BLaER1 (cell line): Measurements from ENCODE around the gene CENPP.
"Not testable (repeated sequence)": the region's sequence is repeated elsewhere in the genome, so short reads cannot be mapped to it uniquely, and the experiment has no call there.

ENCODE experiments used
- H3K27ac ChIP-seq: shearing (Covaris generic); formaldehyde crosslinking; 2 replicates; pipeline ENCODE4 v1.8.1; 2022
- H3K27me3 ChIP-seq: shearing (Covaris generic); formaldehyde crosslinking; 2 replicates; pipeline ENCODE4 v1.8.1; 2022
- H3K36me3 ChIP-seq: shearing (Covaris generic); formaldehyde crosslinking; 2 replicates; pipeline ENCODE4 v1.8.1; 2022
- H3K4me1 ChIP-seq: shearing (Covaris generic); formaldehyde crosslinking; 2 replicates; pipeline ENCODE4 v1.8.1; 2022
- H3K4me2 ChIP-seq: shearing (Covaris generic); formaldehyde crosslinking; 2 replicates; pipeline ENCODE4 v1.8.1; 2022
- H3K4me3 ChIP-seq: shearing (Covaris generic); formaldehyde crosslinking; 2 replicates; pipeline ENCODE4 v1.8.1; 2022
- H3K9ac ChIP-seq: shearing (Covaris generic); formaldehyde crosslinking; 2 replicates; pipeline ENCODE4 v1.8.1; 2022
- H3K9me3 ChIP-seq: shearing (Covaris generic); formaldehyde crosslinking; 2 replicates; pipeline ENCODE4 v1.8.1; 2022
- H4K20me1 ChIP-seq: shearing (Covaris generic); formaldehyde crosslinking; 2 replicates; pipeline ENCODE4 v1.8.1; 2022
- Cebpa-rat ChIP-seq: shearing (Covaris generic); IDR thresholded peaks from 2 replicates; pipeline ENCODE4 v1.8.1; 2022

CENPP gene

DNA sequence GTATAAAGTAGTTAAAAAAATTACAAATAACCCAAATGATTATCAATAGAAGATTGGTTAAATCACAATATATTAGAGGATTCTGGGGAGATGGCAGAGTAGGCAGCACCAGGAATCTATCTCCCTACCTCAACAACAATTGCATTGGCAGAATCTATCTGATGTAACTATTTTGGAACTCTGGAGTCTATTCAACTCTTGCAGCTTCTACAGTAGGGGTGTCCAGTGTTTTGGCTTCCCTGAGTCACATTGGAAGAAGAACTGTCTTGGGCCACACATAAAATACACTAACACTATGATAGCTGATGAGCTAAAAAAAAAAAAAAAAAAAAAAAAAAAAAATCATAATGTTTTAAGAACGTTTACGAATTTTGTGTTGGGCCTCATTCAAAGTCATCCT, 239.2 kb downstream of the CENPP start:
- no peaks in the 10 kb centered on the region for H4K20me1 ChIP-seq
- TF ChIP-seq Cebpa-rat: no peak
- no peaks in the 10 kb centered on the region for H3K27me3 ChIP-seq
- H3K4me3 ChIP-seq: no peak overlapping the region
- no peak overlapping the region for H3K4me2 ChIP-seq
- peaks cover 10% of the 10 kb centered on the region for H3K9me3 ChIP-seq
- H3K9ac ChIP-seq: no peak overlapping the region
- H3K27ac ChIP-seq: no peak overlapping the region
- H3K36me3 ChIP-seq: no peaks in the 10 kb centered on the region; the same call in 1 of the 2 replicates
- no peaks in the 10 kb centered on the region for H3K4me1 ChIP-seq

DNA sequence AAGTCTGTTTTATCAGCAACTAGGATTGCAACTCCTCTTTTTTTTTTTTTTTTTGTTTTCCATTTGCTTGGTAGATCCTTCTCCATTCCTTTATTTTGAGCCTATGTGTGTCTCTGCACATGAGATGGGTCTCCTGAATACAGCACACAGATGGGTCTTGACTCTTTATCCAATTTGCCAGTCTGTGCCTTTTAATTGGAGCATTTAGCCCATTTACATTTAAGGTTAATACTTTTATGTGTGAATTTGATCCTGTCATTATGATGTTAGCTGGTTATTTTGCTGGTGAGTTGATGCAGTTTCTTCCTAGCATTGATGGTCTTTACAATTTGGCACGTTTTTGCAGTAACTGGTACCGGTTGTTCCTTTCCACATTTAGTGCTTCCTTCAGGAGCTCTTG, 246.1 kb downstream of the CENPP start:
- H3K27me3 ChIP-seq, H3K4me2 ChIP-seq, H4K20me1 ChIP-seq, H3K36me3 ChIP-seq, H3K4me3 ChIP-seq, H3K4me1 ChIP-seq, H3K9ac ChIP-seq, H3K27ac ChIP-seq: not testable (repeated sequence)
- H3K9me3 ChIP-seq: peaks cover 14% of the 10 kb centered on the region

DNA sequence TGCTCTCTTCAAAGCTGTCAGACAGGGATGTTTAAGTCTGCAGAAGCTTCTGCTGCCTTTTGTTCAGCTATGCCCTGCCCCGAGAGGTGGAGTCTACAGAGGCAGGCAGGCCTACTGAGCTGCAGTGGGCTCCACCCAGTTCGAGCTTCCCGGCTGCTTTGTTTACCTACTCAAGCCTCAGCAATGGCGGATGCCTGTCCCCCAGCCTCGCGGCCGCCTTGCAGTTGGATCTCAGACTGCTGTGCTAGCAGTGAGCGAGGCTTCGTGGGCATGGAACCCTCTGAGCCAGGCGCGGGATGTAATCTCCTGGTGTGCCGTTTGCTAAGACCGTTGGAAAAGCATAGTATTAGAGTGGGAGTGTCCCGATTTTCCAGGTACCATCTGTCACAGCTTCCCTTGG, 247.9 kb downstream of the CENPP start:
- H3K4me2 ChIP-seq, H3K36me3 ChIP-seq, H3K27ac ChIP-seq, H4K20me1 ChIP-seq, H3K27me3 ChIP-seq, H3K9ac ChIP-seq, H3K4me3 ChIP-seq, H3K9me3 ChIP-seq, H3K4me1 ChIP-seq: not testable (repeated sequence)

DNA sequence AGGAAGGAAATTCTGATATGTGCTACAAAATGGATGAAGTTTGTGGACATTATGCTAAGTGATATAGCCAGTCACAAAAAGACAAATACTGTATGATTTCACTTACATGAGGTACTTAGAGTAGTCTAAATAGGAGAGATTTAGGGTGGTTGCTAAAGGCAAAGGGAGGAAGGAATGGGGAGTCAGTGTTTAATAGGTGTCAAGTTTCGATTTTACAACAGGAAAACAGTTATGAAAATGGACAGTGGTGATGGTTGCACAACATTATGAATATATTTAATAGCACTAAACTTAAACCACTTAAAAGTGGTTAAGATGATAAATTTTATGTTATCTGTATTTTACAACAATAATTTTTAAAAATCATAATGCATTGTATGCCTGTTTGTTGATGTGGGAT, 250.4 kb downstream of the CENPP start:
- Histone ChIP-seq H3K27ac (no peak overlapping the region), H3K4me2 (no peak overlapping the region)

DNA sequence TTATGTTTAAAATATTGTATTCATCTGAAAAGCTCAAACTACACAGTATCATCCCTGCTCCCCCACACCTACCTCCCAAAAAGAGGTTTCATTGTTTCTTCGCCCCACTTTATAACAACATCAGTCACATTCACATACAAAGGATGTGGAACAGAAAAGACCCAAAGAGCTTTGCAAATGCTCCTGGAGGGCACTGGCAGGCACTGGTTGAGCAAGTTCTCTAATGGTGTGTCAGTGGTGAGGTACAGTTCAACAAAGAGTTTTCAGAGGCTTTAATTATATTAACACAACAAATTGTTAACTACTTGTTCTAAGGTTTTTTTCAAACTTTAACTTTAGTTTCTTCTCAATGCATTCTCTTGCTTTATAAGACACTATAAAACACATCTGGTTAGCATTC, 264.2 kb downstream of the CENPP start:
- Histone ChIP-seq H3K4me3 (no peak overlapping the region), H3K9ac (no peak overlapping the region), H3K27ac (no peak overlapping the region), H3K27me3 (no peaks in the 10 kb centered on the region), H3K36me3 (no peaks in the 10 kb centered on the region), H3K9me3 (peaks cover 9% of the 10 kb centered on the region; the same call in 1 of the 2 replicates), H3K4me2 (no peak overlapping the region), H3K4me1 (no peaks in the 10 kb centered on the region), H4K20me1 (no peaks in the 10 kb centered on the region)
- no peak for TF ChIP-seq Cebpa-rat

More for the DNA sequence above, 250.4 kb downstream of the CENPP start:
- Histone ChIP-seq H3K27me3 (no peaks in the 10 kb centered on the region), H4K20me1 (no peaks in the 10 kb centered on the region), H3K9me3 (peaks cover 9% of the 10 kb centered on the region), H3K4me3 (no peak overlapping the region), H3K36me3 (no peaks in the 10 kb centered on the region), H3K9ac (no peak overlapping the region), H3K4me1 (no peaks in the 10 kb centered on the region)
- no peak for TF ChIP-seq Cebpa-rat

DNA sequence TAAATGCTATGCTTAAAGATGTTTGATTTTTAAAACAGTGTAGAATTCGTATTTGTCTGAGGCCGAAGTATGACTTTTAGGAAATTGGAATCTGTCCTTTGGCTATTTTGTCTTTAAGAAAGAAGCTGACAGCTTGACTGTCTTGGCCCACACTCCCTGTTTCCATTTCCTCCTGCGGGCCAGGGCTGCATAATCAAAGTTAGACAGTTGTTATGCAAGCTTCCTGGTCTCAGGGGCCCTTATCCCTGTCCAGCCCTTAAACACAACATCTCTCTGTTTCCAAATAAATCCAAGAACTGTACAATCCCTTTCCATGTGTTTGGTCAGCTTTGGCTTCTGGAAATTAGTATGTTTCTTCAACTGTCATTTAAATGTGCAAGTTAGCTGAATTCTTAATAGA, 264.6 kb downstream of the CENPP start:
- Histone ChIP-seq H3K4me3 (no peak overlapping the region), H3K9me3 (peaks cover 9% of the 10 kb centered on the region; the same call in 1 of the 2 replicates), H3K36me3 (no peaks in the 10 kb centered on the region), H4K20me1 (no peaks in the 10 kb centered on the region), H3K27me3 (no peaks in the 10 kb centered on the region), H3K4me1 (no peaks in the 10 kb centered on the region), H3K4me2 (no peak overlapping the region), H3K9ac (no peak overlapping the region), H3K27ac (no peak overlapping the region)
- TF ChIP-seq Cebpa-rat: no peak

DNA sequence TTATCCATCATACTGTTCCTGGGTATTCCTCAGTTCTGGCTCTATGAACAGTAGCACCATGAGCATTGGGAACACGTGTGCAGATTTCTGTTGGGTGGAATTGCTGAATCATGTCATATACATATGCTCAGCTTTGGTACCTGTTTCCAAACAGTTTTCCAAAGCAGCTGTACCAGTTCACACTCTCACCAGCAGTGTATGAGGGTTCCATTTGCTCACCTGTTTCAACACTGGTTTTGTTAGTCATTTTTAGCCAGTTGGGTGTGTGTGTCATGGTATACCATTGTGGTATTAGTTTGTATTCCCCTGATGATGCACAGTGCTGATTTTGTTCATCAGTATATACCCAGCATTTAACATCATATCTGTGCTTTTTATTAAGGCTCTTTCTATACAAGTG, 266.8 kb downstream of the CENPP start:
- H3K27ac ChIP-seq: no peak overlapping the region
- no peak for TF ChIP-seq Cebpa-rat

DNA sequence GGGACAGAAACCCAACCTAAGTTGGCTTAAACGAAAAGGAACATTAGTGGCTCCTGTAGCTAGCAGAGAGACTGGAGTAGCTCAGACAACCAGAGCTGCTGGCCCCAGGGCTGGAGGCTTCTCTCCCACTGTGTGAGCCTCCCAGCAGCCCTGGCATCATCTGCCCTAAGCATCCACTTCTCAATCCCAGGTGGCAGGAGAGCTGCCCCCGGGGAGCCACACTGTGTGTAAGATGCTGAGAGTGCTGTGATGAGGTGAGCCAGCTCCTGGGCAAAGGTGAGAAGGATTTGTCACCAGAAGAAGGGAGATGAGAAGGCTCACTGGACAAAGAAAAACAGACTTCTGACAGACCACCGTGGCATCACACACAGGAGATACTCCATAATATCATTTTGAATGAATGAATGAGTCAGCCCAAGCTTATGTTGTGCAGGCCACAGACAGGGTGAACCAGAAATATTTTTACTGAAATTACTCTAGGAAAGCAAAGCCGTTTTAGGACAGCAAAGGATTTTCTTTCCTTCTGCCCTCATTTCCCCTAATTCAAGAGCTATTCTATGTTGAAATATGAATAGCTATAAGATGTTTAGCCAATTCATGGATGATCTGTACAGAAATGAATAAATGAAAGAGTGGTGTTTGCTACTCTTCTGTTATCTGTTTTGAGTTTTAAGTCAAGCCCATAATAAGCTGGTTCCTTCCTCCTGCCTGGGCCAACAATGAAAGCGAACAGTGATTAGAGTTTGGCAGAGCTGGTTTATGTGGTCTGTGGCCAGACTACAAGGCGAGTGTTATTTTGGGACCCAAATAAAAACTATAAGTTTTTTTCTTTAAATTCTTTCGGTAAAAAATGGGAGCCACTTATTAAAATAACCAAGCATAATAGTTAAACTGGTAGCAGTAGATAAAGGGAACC, 267.5 kb downstream of the CENPP start:
- no peak overlapping the region for H3K4me2 ChIP-seq
- H3K4me1 ChIP-seq: no peaks in the 10 kb centered on the region
- no peak overlapping the region for H3K9ac ChIP-seq
- no peak for TF ChIP-seq Cebpa-rat
- no peaks in the 10 kb centered on the region for H4K20me1 ChIP-seq
- H3K9me3 ChIP-seq: no peaks in the 10 kb centered on the region
- no peaks in the 10 kb centered on the region for H3K36me3 ChIP-seq
- no peak overlapping the region for H3K27ac ChIP-seq
- no peak overlapping the region for H3K4me3 ChIP-seq
- no peaks in the 10 kb centered on the region for H3K27me3 ChIP-seq

More for the DNA sequence above, 266.8 kb downstream of the CENPP start:
- Histone ChIP-seq H3K4me3 (no peak overlapping the region), H3K27me3 (no peaks in the 10 kb centered on the region), H4K20me1 (no peaks in the 10 kb centered on the region), H3K4me1 (no peaks in the 10 kb centered on the region), H3K4me2 (no peak overlapping the region), H3K36me3 (no peaks in the 10 kb centered on the region), H3K9me3 (no peaks in the 10 kb centered on the region), H3K9ac (no peak overlapping the region)

DNA sequence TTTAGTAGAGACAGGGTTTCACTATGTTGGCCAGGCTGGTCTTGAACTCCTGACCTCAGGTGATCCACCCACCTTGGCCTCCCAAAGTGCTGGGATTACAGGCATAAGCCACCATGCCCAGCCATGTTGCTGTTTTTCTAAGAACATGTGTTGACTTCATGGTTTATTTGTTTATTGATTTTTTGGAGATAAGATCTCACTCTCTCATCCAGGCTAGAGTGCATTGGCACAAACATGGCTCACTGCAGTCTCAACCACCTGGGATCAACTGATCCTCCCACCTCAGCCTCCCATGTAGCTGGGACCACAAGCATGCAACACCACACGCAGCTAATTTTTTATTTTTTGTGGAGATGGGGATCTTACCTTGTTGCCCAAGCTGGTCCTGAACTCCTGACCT, 269.3 kb downstream of the CENPP start:
- H3K9me3 ChIP-seq, H3K4me3 ChIP-seq, H3K4me1 ChIP-seq, H3K9ac ChIP-seq, H3K27me3 ChIP-seq, H3K36me3 ChIP-seq, H3K4me2 ChIP-seq, H4K20me1 ChIP-seq, H3K27ac ChIP-seq: not testable (repeated sequence)

DNA sequence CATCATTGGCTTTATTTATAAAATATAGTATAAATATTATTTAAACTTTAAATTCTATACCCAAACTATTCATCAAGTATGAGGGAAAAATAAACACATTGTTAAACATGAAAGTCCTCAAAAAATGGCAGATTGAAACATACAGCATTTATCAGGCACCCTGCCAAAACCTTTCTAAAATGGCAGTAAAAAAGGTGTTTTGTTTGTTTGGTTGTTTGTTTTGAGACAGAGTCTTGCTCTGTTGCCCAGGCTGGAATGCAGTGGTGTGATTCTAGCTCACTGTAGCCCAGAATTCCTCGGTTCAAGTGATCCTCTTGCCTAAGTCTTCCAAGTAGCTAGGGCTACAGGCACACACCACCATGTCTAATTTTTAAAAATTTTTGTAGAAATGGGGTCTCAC, 270.2 kb downstream of the CENPP start:
- TF ChIP-seq Cebpa-rat: no peak
- H3K36me3 ChIP-seq: no peaks in the 10 kb centered on the region; the same call in 1 of the 2 replicates
- H3K27ac ChIP-seq: no peak overlapping the region
- H3K4me3 ChIP-seq: no peak overlapping the region
- H4K20me1 ChIP-seq: no peaks in the 10 kb centered on the region
- H3K9ac ChIP-seq: no peak overlapping the region
- no peaks in the 10 kb centered on the region for H3K4me1 ChIP-seq
- H3K4me2 ChIP-seq: no peak overlapping the region
- H3K27me3 ChIP-seq: no peaks in the 10 kb centered on the region
- no peaks in the 10 kb centered on the region for H3K9me3 ChIP-seq

DNA sequence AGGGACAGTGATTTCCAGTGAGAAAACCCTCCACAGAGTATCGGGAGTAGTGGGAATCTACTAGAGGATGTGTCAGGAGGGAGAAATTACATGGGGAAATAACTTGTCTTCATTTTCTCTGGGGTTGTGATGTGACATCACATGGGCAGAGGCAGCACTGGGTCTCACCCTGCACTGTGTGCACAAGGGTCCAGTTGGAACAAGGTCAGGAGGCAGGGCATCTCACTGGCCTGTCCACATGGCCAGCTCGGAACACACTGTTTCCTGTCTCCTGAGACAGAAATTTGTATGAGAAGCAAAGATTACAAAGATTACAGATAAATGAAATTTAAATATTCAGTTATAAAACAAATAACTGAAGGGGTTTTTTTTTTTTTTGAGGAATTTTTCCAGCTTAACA, 272.6 kb downstream of the CENPP start:
- no peak overlapping the region for H3K27ac ChIP-seq
- no peaks in the 10 kb centered on the region for H4K20me1 ChIP-seq
- no peak overlapping the region for H3K4me3 ChIP-seq
- no peaks in the 10 kb centered on the region for H3K27me3 ChIP-seq
- TF ChIP-seq Cebpa-rat: no peak
- no peak overlapping the region for H3K4me2 ChIP-seq
- H3K9me3 ChIP-seq: peaks cover 6% of the 10 kb centered on the region
- H3K4me1 ChIP-seq: no peaks in the 10 kb centered on the region
- H3K9ac ChIP-seq: no peak overlapping the region
- no peaks in the 10 kb centered on the region; the same call in 1 of the 2 replicates for H3K36me3 ChIP-seq
